HepG2 (cell line): ENCODE data around the gene MKS1. TPM values are rescaled to one million over a fixed set of nuclear protein-coding genes. Genes with fewer than 3 reads are reported as not detected.

Experiments used
- BRD4 ChIP-seq: sonication (generic); formaldehyde crosslinking; IDR thresholded peaks from 2 replicates; pipeline ENCODE4 v1.4.0; 2020; ENCODE audit warnings: missing genetic modification reagents
- CC2D1A ChIP-seq: sonication (generic); formaldehyde crosslinking; IDR thresholded peaks from 2 replicates; pipeline ENCODE4 v1.8.1; 2023; ENCODE audit warnings: mild to moderate bottlenecking, missing genetic modification reagents
- GRHL1 ChIP-seq: sonication (generic); formaldehyde crosslinking; conservative IDR thresholded peaks from 2 replicates; pipeline ENCODE4 v1.8.0; 2022; ENCODE audit warnings: missing genetic modification reagents
- KLF15 ChIP-seq: sonication (generic); formaldehyde crosslinking; IDR thresholded peaks from 2 replicates; pipeline ENCODE4 v1.8.1; 2023; ENCODE audit warnings: borderline replicate concordance, mild to moderate bottlenecking, inconsistent platforms, missing genetic modification reagents, mixed read lengths
- KLF9 ChIP-seq: IDR thresholded peaks from 2 replicates; pipeline ENCODE4 v1.6.1; 2016; ENCODE audit warnings: low read depth
- MAX ChIP-seq: IDR thresholded peaks from 2 replicates; pipeline ENCODE4 v1.6.1; 2012; ENCODE audit warnings: inconsistent platforms
- MIER3 ChIP-seq: IDR thresholded peaks from 2 replicates; pipeline ENCODE4 v1.6.1; 2016; ENCODE audit warnings: missing compliant biosample characterization, borderline replicate concordance
- NR2F2 ChIP-seq: IDR thresholded peaks from 2 replicates; pipeline ENCODE4 v1.6.1; 2012; ENCODE audit warnings: low read depth, inconsistent platforms, borderline replicate concordance
- RERE ChIP-seq: IDR thresholded peaks from 2 replicates; pipeline ENCODE4 v1.6.1; 2016; ENCODE audit warnings: low read depth, missing genetic modification reagents, missing compliant biosample characterization
- RORA ChIP-seq: sonication (generic); formaldehyde crosslinking; IDR thresholded peaks from 2 replicates; pipeline ENCODE4 v1.5.0; 2020; ENCODE audit warnings: mild to moderate bottlenecking, missing genetic modification reagents, moderate library complexity
- SRSF1 ChIP-seq: fragments of 200-400 bp; formaldehyde crosslinking; optimal IDR thresholded peaks from 2 replicates; pipeline ENCODE3; 2017; ENCODE audit warnings: mild to moderate bottlenecking, low read depth, low read length, moderate library complexity
- STAT5B ChIP-seq: sonication (generic); formaldehyde crosslinking; IDR thresholded peaks from 2 replicates; pipeline ENCODE4 v1.4.0; 2020; ENCODE audit warnings: missing genetic modification reagents
- TRIM24 ChIP-seq: sonication (generic); formaldehyde crosslinking; IDR thresholded peaks from 2 replicates; pipeline ENCODE4 v1.8.0; 2022; ENCODE audit warnings: mild to moderate bottlenecking, missing genetic modification reagents
- ZBTB4 ChIP-seq: sonication (generic); formaldehyde crosslinking; IDR thresholded peaks from 2 replicates; pipeline ENCODE4 v1.4.0; 2020; ENCODE audit warnings: missing genetic modification reagents, mild to moderate bottlenecking, borderline replicate concordance
- ZNF691 ChIP-seq: sonication (generic); formaldehyde crosslinking; IDR thresholded peaks from 2 replicates; pipeline ENCODE4 v1.4.0; 2020; ENCODE audit warnings: missing genetic modification reagents, low read depth, mild to moderate bottlenecking, borderline replicate concordance
- polyA plus RNA-seq, 8 experiments: library from polyadenylated mRNA; depleted of rRNA in 3 of 8; stranded (reverse) in 7 of 8; unstranded in 1 of 8; fragments of >200 nt; fragmentation: Illumina TruSeq in 4 of 8; extraction: Trizol in 4 of 8; gene quantifications; 2 replicates each; pipeline versions ENCODE4 v1.2.1 to v1.2.3, GENCODE V29; 2011 to 2016; ENCODE audit warnings: low read depth in 4 of 8, missing spikeins in 1 of 8, mixed read lengths in 1 of 8; ENCODE audit not compliant: insufficient read depth in 1 of 8
- total RNA-seq, 5 experiments: library from RNA; depleted of rRNA; stranded (reverse); fragments of >200 nt; fragmentation: Illumina TruSeq; extraction: Trizol; gene quantifications; 2 replicates each; pipeline ENCODE4 v1.2.3, GENCODE V29; 2016; ENCODE audit warnings: low read depth in 1 of 5

Gene MKS1
- total and polyA plus RNA-seq, 2 of the 13 experiments (the other 11 are each of a cell fraction or from before 2014, with no cell fraction given): 16.1 to 26.3 TPM

GRCh38 chr17:58249270-58250133 lies 30.4 kb upstream of the MKS1 start (continued):
- TF ChIP-seq BRD4 (CRISPR knock-in tag): no peak; the same call in 1 of the 2 replicates
- TF ChIP-seq SRSF1: no peak
- no peak; the same call in 1 of the 2 replicates for TF ChIP-seq NR2F2
- TF ChIP-seq KLF15: peak; percentile 96
- TF ChIP-seq TRIM24 (CRISPR knock-in tag): no peak
- no peak for TF ChIP-seq KLF9 (CRISPR knock-in tag)
- TF ChIP-seq RERE (CRISPR knock-in tag): no peak
- peak; percentile 99 for TF ChIP-seq MAX
- no peak for TF ChIP-seq RORA (CRISPR knock-in tag)
- no peak for TF ChIP-seq ZNF691 (CRISPR knock-in tag)
- no peak; the same call in 1 of the 2 replicates for TF ChIP-seq MIER3 (CRISPR knock-in tag)
- TF ChIP-seq ZBTB4 (CRISPR knock-in tag): no peak; the same call in 1 of the 2 replicates
- no peak for TF ChIP-seq STAT5B (CRISPR knock-in tag)
- TF ChIP-seq GRHL1: no peak
- no peak for TF ChIP-seq CC2D1A
